ENCODE measurements around the gene FAM107B. TPM values are rescaled to one million over a fixed set of nuclear protein-coding genes. Genes with fewer than 3 reads are reported as not detected.
"Not testable (repeated sequence)": the region's sequence is repeated elsewhere in the genome, so short reads cannot be mapped to it uniquely, and the experiment has no call there.

The FAM107B gene
- total and polyA plus RNA-seq, 2 donors (not counting 3 experiments of a cell fraction or from before 2014, with no cell fraction given): 39.2 to 176 TPM

GRCh38 chr10:14588938-14589294 lies 185.8 kb downstream of the FAM107B start:
- H2AFZ ChIP-seq (ENCODE audit: low read depth, low read length); DNase-seq (ENCODE audit: low read depth, low spot score); H3K27me3 ChIP-seq (ENCODE audit: control insufficient read depth in 2 of 2, insufficient read depth in 2 of 2, low read length in 2 of 2); POLR2A ChIA-PET; dilution Hi-C loops (cut with MboI; ENCODE audit: extremely low pct_ligation_motif_present, low sequenced_read_pairs); H3K36me3 ChIP-seq (ENCODE audit: control insufficient read depth in 2 of 2, extremely low read depth in 1 of 2, insufficient read depth in 2 of 2, low read length in 2 of 2); FAIRE-seq; H4K20me1 ChIP-seq (replicated peaks; ENCODE audit: control insufficient read depth, extremely low read depth, insufficient read depth, low read length); BruUV-seq (replicated peaks); H3K9me3 ChIP-seq (replicated peaks; ENCODE audit: control insufficient read depth, insufficient read depth, low read length); H3K9me1 ChIP-seq (replicated peaks; ENCODE audit: control insufficient read depth, extremely low read depth, insufficient read depth, low read length); H3K4me3 ChIP-seq (replicated peaks in 1 of 3; ENCODE audit: insufficient read depth in 1 of 3, low read depth in 1 of 3, low read length in 3 of 3): not testable (repeated sequence)
- Histone ChIP-seq H3K27ac (ENCODE audit: insufficient read depth, low read depth, low read length) (peak overlapping the region; percentile 99), H3K4me1 (ENCODE audit: control insufficient read depth, extremely low read depth, insufficient read depth, low read length) (peaks cover 47% of the 10 kb centered on the region), H3K79me2 (ENCODE audit: control insufficient read depth, insufficient read depth, low read length) (peaks cover 83% of the 10 kb centered on the region), H3K4me2 (ENCODE audit: insufficient read depth, low read length) (peak overlapping the region; percentile 71), H3K9ac (replicated peaks; ENCODE audit: extremely low read depth, insufficient read depth, low read length) (peak overlapping the region; percentile 91)
- TF ChIP-seq GATA2 (IDR thresholded peaks at IDR 0.05; ENCODE audit: insufficient read depth, insufficient read length, low read depth, low read length): peak; percentile 11
- CTCF ChIA-PET: interaction anchor here (1.1 to 3.4 kb wide), 5 partner anchors 11 to 234 kb away, joined by 3 to 17 read pairs (median 4); no protein-coding TSS in a partner anchor
- intact Hi-C loops (cut with micrococcal nuclease): loop anchor here (1.0 to 5.0 kb wide), 7 partner anchors 11 to 613 kb away; partner anchors contain the start of gene SUV39H2

GRCh38 chr10:14588084-14588937 lies 186.4 kb downstream of the FAM107B start:
- Histone ChIP-seq H3K9me3 (replicated peaks; ENCODE audit: control insufficient read depth, insufficient read depth, low read length) (no peaks in the 10 kb centered on the region), H2AFZ (ENCODE audit: low read depth, low read length) (no peak overlapping the region), H3K27ac (ENCODE audit: insufficient read depth, low read depth, low read length) (peak overlapping the region; percentile 99), H3K4me3 (replicated peaks in 1 of 3; ENCODE audit: insufficient read depth in 1 of 3, low read depth in 1 of 3, low read length in 3 of 3) (peak overlapping the region in 1 of 3 experiments; percentile 11), H3K4me2 (ENCODE audit: insufficient read depth, low read length) (peak overlapping the region; percentile 71), H3K9ac (replicated peaks; ENCODE audit: extremely low read depth, insufficient read depth, low read length) (peak overlapping the region; percentile 91), H3K9me1 (replicated peaks; ENCODE audit: control insufficient read depth, extremely low read depth, insufficient read depth, low read length) (no peaks in the 10 kb centered on the region), H4K20me1 (replicated peaks; ENCODE audit: control insufficient read depth, extremely low read depth, insufficient read depth, low read length) (no peaks in the 10 kb centered on the region), H3K36me3 (ENCODE audit: control insufficient read depth in 2 of 2, extremely low read depth in 1 of 2, insufficient read depth in 2 of 2, low read length in 2 of 2) (peaks cover 5% of the 10 kb centered on the region in 2 experiments), H3K27me3 (ENCODE audit: control insufficient read depth in 2 of 2, insufficient read depth in 2 of 2, low read length in 2 of 2) (no peaks in the 10 kb centered on the region), H3K79me2 (ENCODE audit: control insufficient read depth, insufficient read depth, low read length) (peaks cover 84% of the 10 kb centered on the region), H3K4me1 (ENCODE audit: control insufficient read depth, extremely low read depth, insufficient read depth, low read length) (peaks cover 47% of the 10 kb centered on the region)
- TSS peak; percentile 84 for BruUV-seq (replicated peaks)
- peak; percentile 99 for TF ChIP-seq MYC (IDR thresholded peaks at IDR 0.05; ENCODE audit: low read depth, low read length)
- TF ChIP-seq POLR2AphosphoS5 (IDR thresholded peaks at IDR 0.05; ENCODE audit: insufficient read depth, low read depth, low read length): peak; percentile 58
- TF ChIP-seq GATA2 (IDR thresholded peaks at IDR 0.05; ENCODE audit: insufficient read depth, insufficient read length, low read depth, low read length): peak; percentile 39
- TF ChIP-seq JUN (IDR thresholded peaks at IDR 0.05; ENCODE audit: borderline replicate concordance, insufficient read depth, insufficient read length, low read depth): peak; percentile 57
- TF ChIP-seq EZH2 (IDR thresholded peaks at IDR 0.05; ENCODE audit: borderline replicate concordance, low read depth, low read length, severe bottlenecking): no peak
- peak; percentile 74 for TF ChIP-seq FOS (IDR thresholded peaks at IDR 0.05; ENCODE audit: borderline replicate concordance, insufficient read depth, low read length)
- peak; percentile 94 for TF ChIP-seq MAX (IDR thresholded peaks at IDR 0.05; ENCODE audit: insufficient read depth, insufficient read length)
- no peak for TF ChIP-seq CTCF (IDR thresholded peaks at IDR 0.05; ENCODE audit: extremely low read depth in 1 of 2, insufficient read depth in 1 of 2, low read depth in 1 of 2, low read length in 2 of 2)
- no peak for TF ChIP-seq POLR2A (IDR thresholded peaks at IDR 0.05; ENCODE audit: low read depth, low read length)
- intact Hi-C loops (cut with micrococcal nuclease): loop anchor here (1.0 to 5.0 kb wide), 7 partner anchors 10 to 614 kb away; partner anchors contain the start of gene SUV39H2
- CTCF ChIA-PET: interaction anchor here (0.7 to 3.4 kb wide), 10 partner anchors 10 to 289 kb away, joined by 3 to 17 read pairs (median 4); no protein-coding TSS in a partner anchor
- DNase-seq (ENCODE audit: low read depth, low spot score): peak; percentile 97
- dilution Hi-C loops (cut with MboI; ENCODE audit: extremely low pct_ligation_motif_present, low sequenced_read_pairs): no loop called here
- POLR2A ChIA-PET: interaction anchor here (1.5 kb wide), 1 partner anchor 10 kb away, joined by 14 read pairs; no protein-coding TSS in a partner anchor
- peak; percentile 93 for FAIRE-seq

Measured in endothelial cell of umbilical vein (primary cell).